Ishikawa (cell line): ENCODE measurements around the gene WFDC10A.

ENCODE experiments used
- REST ChIP-seq: IDR thresholded peaks from 2 replicates; pipeline ENCODE4 v1.6.1; 2012; ENCODE audit warnings: low read depth, mild to moderate bottlenecking
- TEAD4 ChIP-seq: IDR thresholded peaks from 2 replicates; pipeline ENCODE4 v1.6.1; 2012
- YY1 ChIP-seq: IDR thresholded peaks from 2 replicates; pipeline ENCODE4 v1.6.1; 2012; ENCODE audit warnings: low read depth

- TF ChIP-seq REST (no peak), TEAD4 (no peak), YY1 (no peak)
Measured at GRCh38 chr20:45646875-45647274, 17.3 kb downstream of the WFDC10A start.
